H4 (cell line): ENCODE results near the gene DAPK2. TPM values are rescaled to one million over a fixed set of nuclear protein-coding genes. Genes with fewer than 3 reads are reported as not detected.
A peak's percentile ranks its signal among the peaks of the same experiment; 100 is the strongest.
"Not testable (repeated sequence)": the region's sequence is repeated elsewhere in the genome, so short reads cannot be mapped to it uniquely, and the experiment has no call there.

Source experiments
- DNase-seq: peaks from one replicate; pipeline ENCODE4 v3.0.0-alpha.2; 2015; ENCODE audit warnings: low spot score
- total RNA-seq: library from RNA; depleted of rRNA; stranded (reverse); fragments of >200 nt; shearing (Covaris generic); gene quantifications from 2 replicates; pipeline ENCODE4 v1.2.3, GENCODE V29; 2014

DAPK2 gene
- total RNA-seq, 1 experiment from 2014 or later = 0.39 TPM

DNA sequence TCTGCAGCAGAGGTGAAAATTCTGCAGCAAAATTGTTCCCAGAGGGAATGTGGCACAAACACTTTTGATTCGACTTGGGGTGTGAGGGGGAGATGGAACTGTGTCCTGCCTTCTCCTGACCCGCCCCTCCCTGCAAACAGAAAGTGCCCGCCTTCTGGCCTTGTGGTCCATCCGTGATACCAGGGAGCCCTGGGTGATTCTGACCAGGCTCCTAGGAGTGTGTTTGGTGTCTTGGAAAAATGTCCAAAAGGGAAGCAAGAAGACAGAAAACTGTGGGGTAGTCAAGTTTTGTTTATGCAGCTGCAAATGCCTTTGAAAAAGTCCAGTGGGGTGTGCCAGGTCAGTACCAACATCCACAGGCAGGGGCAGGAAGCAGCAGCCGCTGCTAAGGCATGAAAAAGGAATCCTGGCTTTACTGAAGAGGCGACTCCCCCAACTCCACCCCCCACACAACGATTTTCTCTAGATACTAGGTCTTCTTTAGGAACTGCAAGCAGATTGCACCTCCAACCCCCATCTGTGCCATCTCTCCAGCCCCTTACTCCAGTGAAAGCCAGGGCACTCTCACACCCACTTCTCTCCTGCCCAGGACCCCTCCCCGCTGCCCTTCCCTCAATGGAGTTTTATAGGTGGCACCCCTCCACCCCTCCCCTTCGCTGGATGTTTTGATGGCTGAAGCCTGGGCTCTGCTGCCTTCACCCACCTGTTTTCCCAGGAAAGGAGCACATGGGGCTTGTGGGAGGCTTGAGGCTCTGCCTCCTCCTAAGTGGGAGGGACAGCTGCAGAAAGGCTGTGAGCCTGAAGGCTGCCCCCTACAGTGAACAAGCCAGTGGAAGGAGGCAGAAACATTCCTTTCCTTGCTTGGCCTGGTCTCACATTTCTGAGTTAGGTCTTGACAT, 130.2 kb downstream of the DAPK2 start:
- peak; percentile 23 for DNase-seq

DNA sequence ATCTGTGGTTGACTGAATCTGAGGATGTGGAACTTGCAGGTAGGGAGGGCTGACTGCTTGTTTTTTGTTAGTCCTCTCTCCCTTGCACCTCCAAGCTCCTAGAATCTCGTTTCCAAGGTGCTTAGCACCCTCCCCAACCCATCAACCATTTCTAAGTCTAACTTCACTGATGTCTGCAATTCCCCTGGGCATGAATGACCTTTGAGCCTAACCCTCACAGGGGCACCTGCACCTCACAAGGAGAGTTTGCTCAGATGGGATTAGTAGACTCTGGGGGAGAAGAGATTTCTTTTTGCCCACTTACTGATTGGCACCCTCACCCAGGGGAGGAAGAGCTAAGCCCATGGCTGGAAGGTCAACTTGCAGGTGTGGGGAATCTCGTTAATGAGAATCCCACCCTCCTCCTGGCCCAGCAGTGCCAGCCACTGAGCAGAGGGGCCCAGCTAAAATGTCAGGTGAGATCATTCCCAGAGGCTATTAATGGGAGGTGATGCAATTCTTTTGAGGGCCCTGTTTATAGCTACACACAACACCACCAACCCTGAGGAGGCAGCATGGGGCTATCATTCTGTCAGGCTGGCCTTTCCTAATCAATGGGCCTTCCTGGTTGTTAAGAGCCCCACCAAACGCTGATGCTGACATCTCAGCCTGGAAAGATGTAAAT, 130.9 kb downstream of the DAPK2 start:
- no peak for DNase-seq

DNA sequence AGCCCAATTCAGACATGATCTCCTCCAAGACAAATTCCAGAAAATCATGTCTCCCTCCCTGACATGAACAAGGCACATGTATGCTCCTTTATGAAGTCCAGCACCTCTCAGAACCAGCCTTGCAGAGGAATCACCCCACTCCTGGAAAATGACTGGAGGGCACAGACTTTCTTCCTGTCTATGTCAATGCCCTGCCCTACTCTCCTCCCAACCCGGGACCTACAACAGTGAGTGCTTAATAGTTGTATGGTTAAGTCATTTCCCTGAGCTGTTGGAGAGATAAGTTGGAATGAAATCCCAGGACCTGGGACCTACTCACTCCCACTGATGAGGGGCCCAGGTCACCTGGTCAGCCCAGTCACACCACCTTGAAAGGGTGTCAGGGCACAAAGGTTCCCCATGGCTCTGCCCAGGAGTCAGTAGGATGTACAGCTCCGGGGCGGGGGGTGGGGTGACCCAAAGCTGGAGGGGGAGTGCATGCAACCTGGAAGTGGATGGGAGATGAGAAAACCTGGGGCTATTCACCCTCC, 132.4 kb downstream of the DAPK2 start:
- no peak for DNase-seq

DNA sequence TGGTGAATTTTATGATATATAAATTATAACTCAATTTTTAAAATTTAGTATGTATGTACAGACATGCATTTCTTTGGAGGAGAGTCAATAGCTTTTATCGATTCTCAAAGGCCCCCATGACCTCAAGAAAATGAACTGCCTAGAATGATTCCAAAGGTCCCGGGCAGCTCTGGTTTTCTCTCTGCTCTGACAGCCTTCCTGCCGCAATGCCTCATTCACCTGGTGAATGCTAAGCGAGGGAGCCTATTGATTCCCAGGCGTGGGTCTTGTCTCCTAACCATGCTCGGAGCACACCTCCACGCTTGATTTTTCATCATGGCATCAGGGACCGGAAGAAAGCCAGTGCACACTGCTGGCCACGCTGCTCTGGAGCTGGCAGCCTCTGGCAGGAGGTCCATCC, 132.9 kb downstream of the DAPK2 start:
- no peak for DNase-seq

DNA sequence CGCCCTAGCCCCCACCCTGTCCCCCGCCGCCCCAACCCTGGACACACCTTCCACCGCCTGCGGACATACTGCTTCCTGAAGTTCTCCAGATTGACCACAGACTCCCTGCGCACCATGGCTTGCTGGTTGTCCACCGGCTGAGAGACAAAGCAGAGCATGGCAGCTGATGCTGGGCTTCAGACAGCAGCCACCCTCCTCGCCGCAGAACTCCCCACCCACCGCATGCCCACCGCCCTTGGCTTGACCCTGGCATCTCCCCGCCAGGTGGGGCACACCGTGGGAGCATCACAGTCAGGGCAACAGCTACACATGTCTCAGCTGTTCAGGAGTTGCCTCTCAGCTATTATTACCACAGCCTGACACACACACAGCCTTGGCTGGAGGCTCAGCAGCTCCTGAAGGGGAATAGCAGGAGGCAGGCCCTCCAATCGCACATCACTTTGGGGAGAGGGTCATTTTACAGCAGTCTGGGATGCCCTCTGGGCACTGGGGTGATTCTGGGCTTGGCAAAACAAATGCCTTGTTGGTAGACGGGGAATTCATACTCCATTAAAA, 134.1 kb downstream of the DAPK2 start:
- DNase-seq = no peak

DNA sequence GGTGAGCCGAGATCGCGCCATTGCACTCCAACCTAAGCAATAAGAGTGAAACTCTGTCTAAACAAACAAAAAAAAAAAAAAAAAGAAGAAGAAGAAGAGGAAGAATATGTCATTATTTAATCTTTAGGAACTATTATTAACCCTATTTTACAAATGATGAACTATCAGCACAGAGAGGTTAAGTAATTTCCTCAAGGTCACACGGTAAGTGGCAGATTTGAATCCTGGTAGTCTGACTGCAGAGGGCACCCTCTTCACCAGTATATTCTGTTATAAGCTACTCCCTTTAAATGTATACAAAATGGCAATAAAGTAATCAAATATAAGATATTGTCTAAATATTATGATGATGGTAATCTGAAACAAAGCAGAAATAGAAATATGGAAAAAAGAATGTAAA, 135.1 kb downstream of the DAPK2 start:
- DNase-seq = no peak

DNA sequence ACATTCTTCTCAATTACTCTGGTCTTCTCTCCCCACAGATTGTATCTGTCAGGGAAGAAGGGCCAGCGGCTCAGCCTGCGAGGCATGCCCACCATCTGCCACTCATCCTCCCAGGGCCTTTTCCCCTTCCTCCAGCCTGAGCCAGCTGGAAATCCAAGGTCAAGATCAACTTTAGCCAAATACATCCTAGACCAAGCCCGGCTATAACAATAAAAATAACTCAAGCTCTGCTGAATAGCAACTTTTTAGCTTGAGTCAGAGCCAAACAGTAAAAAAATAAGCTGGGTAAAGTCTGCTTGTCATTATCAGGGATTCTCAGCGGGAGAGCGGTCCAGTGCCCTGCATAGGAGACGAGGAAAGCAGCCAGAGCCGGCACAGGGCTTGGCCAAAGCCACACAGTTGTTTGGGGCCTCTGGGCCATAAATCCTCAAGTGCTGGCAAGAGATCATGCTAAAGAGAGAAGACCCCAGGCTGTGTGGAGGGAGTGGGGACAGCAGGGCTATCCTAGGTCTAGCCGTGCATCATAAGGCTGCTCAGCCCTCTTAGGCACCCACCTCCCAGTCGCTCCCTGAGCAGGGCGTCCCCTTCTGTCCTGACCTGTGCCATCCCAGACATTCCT, 136.4 kb downstream of the DAPK2 start:
- DNase-seq = no peak

DNA sequence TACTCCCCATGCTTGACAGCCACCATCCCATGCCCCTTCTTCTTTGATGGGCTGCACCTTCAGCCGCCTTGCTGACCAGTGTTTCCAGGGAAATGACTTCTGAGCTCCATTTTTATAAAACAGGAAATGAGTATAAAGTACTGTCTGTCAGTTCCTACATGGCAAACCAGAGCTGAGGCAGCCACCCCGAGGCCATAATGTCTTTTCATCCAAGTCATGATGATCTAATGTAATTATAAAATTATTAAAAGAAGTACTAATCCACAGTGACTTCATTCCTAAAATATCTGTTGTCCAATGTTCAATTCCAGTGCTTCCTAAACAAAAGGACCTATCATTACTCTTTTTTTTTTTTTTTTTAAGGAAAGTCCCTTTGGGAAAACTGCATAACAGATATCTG, 137.3 kb downstream of the DAPK2 start:
- DNase-seq = no peak

DNA sequence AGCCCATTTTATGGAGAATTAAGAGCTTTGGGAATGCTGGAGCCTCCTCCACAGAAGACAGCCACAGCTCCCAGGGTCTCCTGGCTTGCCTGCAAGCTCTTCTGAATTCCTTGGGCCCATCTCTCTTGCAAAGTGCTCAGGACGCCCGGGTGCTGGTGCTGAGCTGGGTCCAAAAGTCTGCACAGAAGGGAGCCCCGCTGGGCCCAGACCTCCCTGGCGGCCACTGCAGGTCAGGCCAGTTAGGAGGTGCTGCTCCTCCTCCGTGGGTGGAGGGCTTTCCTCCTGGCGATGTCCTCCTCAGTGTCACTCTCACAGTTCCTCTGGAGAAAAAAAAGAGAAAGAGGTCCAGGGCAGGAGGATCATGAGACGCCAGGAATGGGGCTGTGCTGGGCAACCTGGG, 138.0 kb downstream of the DAPK2 start:
- DNase-seq = no peak

DNA sequence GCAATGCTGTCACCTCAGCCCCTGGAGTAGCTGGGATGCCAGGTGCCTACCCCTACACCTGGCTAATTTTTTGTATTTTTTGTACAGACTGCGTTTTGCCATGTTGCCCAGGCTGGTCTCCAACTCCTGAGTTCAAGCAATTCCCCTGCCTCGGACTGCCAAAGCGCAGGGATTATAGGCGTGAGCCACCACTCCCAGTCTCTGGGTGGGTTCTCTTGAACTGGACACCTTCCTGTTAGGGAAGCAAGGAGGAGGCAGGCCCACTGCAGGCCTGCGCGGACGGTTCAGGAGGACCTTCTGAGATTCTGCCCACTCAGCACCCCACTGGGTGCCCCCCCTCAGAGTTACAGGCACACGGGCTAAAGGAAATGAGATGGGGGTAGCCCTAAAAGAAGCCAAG, 138.8 kb downstream of the DAPK2 start:
- no peak for DNase-seq

DNA sequence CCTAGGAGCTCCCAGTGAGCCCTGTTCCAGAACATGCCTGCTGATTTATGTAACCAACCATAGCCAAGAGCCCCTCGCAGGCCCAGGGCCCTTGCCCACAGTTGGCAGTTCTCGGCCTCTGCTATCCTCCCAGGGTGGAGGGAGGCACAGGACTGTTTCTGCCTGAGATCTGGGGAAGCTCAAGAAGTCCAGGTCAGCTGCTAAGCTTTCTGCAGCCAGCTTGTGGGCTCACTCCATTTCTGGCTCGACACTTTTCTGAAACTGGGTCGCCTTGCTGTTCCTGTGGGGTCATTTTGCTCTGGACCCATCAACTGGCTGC, 140.1 kb downstream of the DAPK2 start:
- DNase-seq = no peak

DNA sequence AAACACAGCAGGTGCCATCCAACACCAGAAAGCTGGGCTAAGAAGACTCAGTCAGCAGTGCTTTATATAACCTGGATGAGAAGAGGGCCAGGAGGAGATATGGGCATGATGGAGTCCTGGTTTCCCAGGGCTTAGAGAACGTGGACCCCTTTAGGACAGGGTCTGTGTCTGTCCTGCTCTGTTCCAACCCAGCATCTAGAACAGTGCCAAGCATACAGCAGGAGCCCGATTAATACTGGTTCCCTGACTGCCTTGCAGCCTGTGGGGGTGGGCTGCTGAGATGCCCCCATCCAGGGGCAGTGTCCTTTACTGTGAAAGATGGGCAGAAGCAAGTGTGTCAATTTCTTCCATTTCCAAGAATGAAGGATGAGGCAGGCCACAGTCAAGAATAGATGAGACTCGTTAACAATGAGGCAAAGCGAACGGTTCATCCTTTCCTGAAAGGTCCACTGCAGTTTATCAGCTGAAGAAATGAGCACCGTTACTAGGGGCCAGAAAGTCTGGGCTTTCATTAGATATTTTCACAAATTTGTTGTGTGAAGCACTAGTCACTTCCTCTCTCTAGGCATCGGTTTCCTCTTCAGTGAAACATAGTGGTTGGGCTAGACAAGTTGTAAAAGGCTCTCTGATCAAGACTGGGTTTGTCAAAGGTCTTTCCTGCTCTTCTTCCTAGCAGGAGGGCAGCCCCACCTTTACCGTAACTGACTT, 140.6 kb downstream of the DAPK2 start:
- DNase-seq = no peak

DNA sequence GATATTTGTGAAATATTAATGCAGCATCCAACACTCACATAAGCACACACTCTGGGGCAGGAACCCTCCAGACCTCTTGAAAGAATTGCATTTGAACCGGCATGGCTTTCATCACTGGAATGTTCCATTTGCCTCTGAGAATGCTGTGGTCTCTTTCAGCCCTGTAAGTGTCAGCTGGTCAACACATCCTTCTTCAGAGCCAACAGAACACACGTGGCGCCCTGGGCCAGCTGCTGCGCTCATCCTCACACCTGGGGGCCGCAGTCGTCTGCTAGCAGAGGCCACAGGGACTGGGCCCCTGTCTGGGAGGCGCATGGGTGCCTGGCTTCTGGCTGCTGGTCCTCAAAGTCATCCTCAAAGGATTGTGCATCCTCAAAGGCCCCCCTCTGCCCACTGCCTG, 141.2 kb downstream of the DAPK2 start:
- no peak for DNase-seq

DNA sequence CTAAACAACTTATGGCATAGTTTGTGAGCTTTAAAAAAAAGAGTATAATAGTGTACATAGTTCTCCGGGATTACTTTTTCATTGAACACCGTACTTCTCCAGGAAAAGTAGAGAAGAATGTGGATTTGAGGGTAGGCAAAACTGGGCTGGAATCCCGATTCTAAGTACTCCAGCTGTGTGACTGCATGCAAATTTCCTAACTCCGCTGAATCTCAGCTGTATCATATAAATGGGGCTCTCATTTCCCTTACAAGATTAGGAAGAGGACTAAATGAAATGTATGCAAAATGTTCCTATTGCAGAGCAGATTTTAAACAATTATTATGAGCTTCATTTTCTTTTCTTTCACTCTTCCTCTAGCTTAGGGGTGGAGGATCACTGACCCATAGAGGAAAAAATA, 142.2 kb downstream of the DAPK2 start:
- DNase-seq = no peak

DNA sequence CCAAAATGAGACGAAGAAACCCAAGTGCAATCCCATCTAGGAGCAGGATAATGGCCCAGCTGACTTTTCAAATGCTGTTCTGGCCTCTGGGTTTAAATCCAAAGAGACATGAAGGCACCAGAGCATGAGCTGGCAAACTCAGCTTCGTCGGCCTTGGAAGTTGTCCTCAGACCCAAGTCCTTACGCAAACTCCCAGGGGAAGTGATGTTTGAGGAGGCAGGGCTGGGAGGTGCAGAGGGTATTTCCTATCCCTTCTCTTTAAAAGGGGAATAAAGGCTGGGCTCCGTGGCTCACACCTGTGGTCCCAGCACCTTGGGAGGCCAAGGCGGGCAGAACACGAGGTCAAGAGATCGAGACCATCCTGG, 143.6 kb downstream of the DAPK2 start:
- no peak for DNase-seq

DNA sequence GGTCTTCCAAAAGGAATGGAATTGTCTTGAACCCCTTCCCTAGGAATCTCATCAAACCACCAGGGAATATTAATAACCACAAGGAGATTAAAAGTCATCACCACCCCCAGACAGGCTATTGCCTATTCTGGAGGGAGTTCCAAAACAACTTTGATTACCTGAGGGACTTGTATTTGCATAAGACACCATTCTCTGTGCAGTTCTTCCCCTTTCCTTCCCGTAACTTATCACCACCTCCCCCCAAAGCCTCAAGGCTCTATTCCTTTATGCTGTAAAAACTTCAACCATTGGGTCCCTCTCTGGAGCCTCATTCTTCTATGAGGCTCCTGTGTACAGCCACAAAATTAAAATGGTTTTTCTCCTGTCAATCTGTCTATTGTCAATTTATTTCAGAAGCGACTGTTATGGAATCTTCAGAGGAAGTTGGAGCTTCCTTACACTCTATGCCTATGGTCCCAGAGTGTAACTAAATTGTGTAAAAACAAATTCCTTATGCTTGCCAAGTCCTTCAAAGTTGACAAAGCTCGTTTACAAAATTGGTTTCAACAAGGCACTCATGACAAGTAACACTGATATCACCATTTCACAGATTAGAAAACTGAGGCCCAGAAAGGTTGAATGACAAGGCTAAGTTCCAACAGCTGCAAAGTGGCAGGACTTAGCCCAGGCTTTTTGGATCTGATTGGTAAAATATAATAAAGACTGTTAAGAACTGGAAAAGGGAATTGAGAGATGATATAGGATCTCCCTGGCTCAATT, 144.2 kb downstream of the DAPK2 start:
- no peak for DNase-seq

DNA sequence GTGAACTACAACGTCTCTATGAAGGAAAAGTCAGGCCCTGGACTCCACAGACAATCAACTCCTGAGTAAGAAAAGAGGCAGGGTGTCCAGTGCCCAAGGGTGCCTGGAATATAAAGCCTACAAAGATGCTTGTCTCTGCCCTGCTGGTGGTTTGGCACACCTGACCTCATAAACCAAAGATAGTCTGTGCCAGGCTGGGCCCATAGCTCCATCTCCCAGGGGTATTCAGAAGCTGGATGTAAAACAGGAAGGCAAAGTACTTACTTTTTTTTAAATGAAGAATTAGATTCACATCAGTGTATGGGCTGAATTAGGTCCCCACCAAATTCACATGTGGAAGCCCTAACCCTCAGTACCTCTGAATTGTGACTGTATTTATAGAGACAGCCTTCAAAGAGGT, 146.0 kb downstream of the DAPK2 start:
- no peak for DNase-seq

DNA sequence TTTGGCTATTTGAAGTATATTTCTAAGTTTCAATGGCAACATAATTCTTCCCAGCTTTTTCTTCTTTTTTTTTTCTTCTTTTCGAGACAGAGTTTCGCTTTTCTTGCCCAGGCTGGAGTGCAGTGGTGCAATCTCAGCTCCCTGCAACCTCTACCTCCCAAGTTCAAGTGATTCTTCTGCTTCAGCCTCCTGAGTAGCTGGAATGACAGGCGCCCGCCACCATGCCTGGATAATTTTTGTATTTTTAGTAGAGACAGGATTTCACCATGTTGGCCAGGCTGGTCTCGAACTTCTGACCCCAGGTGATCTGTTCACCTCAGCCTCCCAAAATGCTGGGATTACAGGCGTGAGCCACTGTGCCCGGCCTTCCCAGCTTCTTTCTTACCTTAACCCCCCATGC, 146.7 kb downstream of the DAPK2 start:
- DNase-seq = not testable (repeated sequence)

DNA sequence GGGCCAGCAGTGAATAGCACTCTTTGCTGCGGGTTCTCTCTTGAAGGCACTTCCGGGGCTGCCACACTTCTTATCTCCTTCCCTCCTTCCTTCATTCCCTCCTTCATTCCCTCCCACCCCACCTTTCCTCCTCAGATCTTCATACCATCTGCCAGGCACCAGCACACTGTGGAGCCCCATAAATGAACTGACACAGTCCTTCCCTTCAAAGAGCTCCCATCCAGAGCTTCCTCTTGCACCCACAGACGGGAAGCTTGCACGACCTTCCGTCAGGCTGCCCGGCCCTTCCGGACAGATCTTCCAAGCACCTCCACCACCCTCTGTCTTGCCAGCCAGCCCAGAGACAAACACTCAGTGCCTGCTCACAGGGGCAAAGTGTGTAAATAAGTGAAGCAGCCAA, 147.1 kb downstream of the DAPK2 start:
- no peak for DNase-seq

DNA sequence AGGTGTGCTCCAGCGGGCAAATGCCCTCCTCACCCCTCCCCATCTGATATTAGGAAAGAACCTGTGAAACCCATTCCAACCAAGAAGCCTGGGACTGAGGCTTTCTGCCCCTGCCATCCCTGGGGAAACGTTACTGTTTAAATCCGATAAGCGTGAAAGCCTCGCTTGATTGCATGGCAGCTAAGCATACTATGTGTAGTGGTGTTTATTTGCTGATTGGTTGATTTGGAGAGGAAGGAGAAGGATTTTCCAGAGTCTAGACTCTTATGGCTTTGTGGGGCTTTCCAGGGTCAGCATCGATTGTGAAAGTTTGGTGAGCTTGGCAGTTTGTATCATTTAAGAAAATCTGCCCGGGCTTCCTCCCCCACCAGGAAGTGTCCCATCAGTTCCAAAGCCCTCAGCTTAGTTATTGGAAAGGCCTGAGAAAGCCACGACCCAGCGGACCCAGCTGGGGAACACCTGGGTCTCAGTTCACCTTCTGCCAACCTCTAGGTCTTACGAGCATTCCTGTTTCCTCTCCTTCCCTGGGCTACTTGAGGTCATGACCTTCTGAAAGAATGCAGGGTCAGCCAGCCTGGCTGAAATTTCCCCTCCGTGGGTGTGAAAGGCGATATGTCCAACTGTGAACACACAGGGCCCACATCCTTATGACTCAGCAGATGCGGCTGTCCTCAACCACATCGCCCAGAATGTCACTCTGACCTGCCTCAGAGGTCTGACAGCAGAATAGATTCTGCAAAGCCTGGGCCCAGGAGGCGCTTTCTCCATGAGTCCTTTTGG, 149.8 kb downstream of the DAPK2 start:
- peak; percentile 72 for DNase-seq
